ENCODE results near the gene FOXK1.
A peak's percentile ranks its signal among the peaks of the same experiment; 100 is the strongest.

The FOXK1 gene

DNA sequence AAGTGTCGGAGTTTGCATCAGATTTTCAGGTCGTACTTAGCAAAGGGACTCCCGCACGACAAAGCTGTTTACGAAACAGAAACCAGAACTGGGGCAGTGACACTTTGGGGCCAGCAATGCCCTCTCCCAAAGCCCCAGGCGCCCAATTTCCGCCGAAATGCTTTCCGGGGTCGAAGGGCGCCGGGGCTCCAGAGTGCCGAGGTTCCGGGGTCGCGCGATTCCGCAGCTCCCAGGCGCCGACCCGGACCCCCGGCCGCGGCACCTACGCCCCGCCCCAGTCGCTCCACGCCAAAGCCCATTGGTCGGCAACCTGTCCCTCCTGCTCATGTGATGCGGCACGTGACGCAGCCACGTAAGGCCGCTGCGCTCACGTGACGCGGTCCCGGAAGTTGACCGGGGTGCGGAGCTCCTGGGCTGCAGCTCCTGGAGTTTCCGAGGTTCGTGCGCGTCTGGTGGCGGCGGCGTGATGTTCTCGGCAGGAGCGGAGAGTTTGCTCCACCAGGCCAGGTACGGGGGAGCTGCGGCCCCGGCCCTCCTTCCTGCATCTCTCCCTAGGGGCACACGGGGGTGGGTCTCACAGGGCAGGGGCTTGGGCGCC, 93.3 kb downstream of the FOXK1 start, which contains the start of gene AP5Z1 (continued):
- no peak for TF ChIP-seq ATF2 (tag by site-specific recombination; IDR thresholded peaks at IDR 0.05; ENCODE audit: low read depth)
- TF ChIP-seq ZEB2 (tag by site-specific recombination; IDR thresholded peaks at IDR 0.05), result 0 out of 2 replicates have a peak, but pooled peaks have one; percentile 48
- TF ChIP-seq, protein P1, sequence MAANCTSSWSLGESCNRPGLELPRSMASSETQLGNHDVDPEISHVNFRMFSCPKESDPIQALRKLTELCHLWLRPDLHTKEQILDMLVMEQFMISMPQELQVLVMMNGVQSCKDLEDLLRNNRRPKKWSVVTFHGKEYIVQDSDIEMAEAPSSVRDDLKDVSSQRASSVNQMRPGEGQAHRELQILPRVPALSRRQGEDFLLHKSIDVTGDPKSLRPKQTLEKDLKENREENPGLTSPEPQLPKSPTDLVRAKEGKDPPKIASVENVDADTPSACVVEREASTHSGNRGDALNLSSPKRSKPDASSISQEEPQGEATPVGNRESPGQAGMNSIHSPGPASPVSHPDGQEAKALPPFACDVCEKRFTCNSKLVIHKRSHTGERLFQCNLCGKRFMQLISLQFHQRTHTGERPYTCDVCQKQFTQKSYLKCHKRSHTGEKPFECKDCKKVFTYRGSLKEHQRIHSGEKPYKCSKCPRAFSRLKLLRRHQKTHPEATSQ (tag by site-specific recombination; IDR thresholded peaks at IDR 0.05), result peak; percentile 30; the same call in 1 of the 2 replicates
- TF ChIP-seq KLF16 (tag by site-specific recombination; IDR thresholded peaks at IDR 0.05), result peak; percentile 77
- TF ChIP-seq ZXDB (tag by site-specific recombination; IDR thresholded peaks at IDR 0.05), result peak; percentile 70
- TF ChIP-seq ZBTB26 (tag by site-specific recombination; optimal IDR thresholded peaks at IDR 0.05), result peak; percentile 71
- peak; percentile 67 for TF ChIP-seq ZBTB17 (tag by site-specific recombination; IDR thresholded peaks at IDR 0.05)
- TF ChIP-seq ZNF24 (tag by site-specific recombination; IDR thresholded peaks at IDR 0.05), result peak; percentile 83
- 0 out of 2 replicates have a peak, but pooled peaks have one; percentile 19 for TF ChIP-seq KLF7 (tag by site-specific recombination; IDR thresholded peaks at IDR 0.05; ENCODE audit: borderline replicate concordance)
- TF ChIP-seq ZNF513 (tag by site-specific recombination; IDR thresholded peaks at IDR 0.05), result no peak
- TF ChIP-seq SP7 (tag by site-specific recombination; IDR thresholded peaks at IDR 0.05), result peak; percentile 47; the same call in 1 of the 2 replicates
- TF ChIP-seq ZNF707 (tag by site-specific recombination; IDR thresholded peaks at IDR 0.05), result no peak
- TF ChIP-seq, protein P2, sequence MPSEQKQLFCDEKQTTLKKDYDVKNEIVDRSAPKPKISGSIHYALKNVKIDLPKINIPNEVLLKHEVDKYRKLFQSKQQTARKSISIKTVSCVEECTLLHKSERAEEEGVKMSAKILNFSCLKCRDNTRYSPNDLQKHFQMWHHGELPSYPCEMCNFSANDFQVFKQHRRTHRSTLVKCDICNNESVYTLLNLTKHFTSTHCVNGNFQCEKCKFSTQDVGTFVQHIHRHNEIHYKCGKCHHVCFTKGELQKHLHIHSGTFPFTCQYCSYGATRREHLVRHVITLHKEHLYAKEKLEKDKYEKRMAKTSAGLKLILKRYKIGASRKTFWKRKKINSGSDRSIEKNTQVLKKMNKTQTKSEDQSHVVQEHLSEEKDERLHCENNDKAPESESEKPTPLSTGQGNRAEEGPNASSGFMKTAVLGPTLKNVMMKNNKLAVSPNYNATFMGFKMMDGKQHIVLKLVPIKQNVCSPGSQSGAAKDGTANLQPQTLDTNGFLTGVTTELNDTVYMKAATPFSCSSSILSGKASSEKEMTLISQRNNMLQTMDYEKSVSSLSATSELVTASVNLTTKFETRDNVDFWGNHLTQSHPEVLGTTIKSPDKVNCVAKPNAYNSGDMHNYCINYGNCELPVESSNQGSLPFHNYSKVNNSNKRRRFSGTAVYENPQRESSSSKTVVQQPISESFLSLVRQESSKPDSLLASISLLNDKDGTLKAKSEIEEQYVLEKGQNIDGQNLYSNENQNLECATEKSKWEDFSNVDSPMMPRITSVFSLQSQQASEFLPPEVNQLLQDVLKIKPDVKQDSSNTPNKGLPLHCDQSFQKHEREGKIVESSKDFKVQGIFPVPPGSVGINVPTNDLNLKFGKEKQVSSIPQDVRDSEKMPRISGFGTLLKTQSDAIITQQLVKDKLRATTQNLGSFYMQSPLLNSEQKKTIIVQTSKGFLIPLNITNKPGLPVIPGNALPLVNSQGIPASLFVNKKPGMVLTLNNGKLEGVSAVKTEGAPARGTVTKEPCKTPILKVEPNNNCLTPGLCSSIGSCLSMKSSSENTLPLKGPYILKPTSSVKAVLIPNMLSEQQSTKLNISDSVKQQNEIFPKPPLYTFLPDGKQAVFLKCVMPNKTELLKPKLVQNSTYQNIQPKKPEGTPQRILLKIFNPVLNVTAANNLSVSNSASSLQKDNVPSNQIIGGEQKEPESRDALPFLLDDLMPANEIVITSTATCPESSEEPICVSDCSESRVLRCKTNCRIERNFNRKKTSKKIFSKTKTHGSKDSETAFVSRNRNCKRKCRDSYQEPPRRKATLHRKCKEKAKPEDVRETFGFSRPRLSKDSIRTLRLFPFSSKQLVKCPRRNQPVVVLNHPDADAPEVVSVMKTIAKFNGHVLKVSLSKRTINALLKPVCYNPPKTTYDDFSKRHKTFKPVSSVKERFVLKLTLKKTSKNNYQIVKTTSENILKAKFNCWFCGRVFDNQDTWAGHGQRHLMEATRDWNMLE (tag by site-specific recombination; conservative IDR thresholded peaks at IDR 0.05; ENCODE audit: low read depth), result peak; percentile 90
- peak; percentile 44; the same call in 1 of the 2 replicates for TF ChIP-seq ZNF146 (tag by site-specific recombination; IDR thresholded peaks at IDR 0.05)
- no peak for TF ChIP-seq ZNF792 (tag by site-specific recombination; IDR thresholded peaks at IDR 0.05)
- TF ChIP-seq, protein P3, sequence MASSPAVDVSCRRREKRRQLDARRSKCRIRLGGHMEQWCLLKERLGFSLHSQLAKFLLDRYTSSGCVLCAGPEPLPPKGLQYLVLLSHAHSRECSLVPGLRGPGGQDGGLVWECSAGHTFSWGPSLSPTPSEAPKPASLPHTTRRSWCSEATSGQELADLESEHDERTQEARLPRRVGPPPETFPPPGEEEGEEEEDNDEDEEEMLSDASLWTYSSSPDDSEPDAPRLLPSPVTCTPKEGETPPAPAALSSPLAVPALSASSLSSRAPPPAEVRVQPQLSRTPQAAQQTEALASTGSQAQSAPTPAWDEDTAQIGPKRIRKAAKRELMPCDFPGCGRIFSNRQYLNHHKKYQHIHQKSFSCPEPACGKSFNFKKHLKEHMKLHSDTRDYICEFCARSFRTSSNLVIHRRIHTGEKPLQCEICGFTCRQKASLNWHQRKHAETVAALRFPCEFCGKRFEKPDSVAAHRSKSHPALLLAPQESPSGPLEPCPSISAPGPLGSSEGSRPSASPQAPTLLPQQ (tag by site-specific recombination; IDR thresholded peaks at IDR 0.05), result no peak
- TF ChIP-seq PRDM2 (tag by site-specific recombination; IDR thresholded peaks at IDR 0.05; ENCODE audit: borderline replicate concordance), result no peak
- TF ChIP-seq ZIC2 (tag by site-specific recombination; IDR thresholded peaks at IDR 0.05), result peak; percentile 58
- TF ChIP-seq ZNF629 (tag by site-specific recombination; IDR thresholded peaks at IDR 0.05), result peak; percentile 69
- 0 out of 2 replicates have a peak, but pooled peaks have one; percentile 18 for TF ChIP-seq KLF1 (tag by site-specific recombination; IDR thresholded peaks at IDR 0.05)
